ENCODE data around the gene METTL26.

DNA sequence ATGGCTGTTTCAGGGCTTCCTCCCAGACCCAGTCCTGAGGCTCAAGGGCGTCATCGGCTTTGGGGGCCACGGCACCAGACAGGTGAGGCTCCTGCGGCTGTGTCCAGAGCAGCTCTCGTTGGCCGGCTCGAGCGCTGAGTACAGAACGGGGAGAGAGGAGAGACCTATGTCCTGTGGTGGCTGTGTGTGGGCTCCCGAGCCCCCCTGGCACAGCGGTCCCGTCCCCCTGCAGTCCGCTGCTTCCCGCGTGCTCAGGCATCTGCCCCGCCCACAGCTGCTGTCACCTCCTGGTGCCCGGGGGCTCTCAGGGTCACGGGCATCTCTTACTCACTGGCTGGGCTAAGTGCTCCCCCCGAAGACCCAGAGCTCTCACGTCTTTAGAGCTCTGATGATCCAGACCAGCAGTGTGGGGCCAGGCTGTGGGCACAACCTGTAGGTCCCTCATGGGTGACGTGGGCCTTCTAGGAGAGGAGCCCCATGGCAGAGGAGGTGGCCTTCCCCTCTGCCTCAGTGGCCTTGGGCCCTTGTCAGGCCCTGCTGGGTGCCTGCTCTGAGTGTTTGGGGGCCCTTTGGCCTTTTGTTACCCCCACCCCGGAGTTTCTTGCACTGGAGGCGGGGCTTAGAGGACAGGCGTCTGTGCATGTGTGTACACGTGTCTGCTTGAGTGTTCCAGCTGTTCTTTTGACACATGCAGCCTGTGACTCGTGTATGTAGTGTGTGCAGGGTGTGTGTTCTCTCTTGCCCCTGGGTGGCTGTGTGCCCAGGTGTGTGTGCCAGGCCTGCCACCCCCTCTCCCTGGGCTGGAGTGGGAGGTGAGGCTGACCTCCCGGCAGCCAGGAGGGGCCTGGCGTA, 16.6 kb upstream of the METTL26 start:
- TF ChIP-seq EZH2 (IDR thresholded peaks at IDR 0.05; ENCODE audit: insufficient read depth, poor library complexity, severe bottlenecking): no peak
- no peak for TF ChIP-seq EZH2phosphoT487 (IDR thresholded peaks at IDR 0.05; ENCODE audit: insufficient read depth, low read depth)

All from GM23248 (cell line).